Activated B cell treated with CpG ODN at 0.5 μM for 24 hours (primary cell): Measurements from ENCODE around the gene PLEKHG1. TPM values are rescaled to one million over a fixed set of nuclear protein-coding genes. Genes with fewer than 3 reads are reported as not detected.

Experiments used
- ATAC-seq: fragments of 200-7000 bp; cut with Tn5 transposase; one replicate; pipeline ENCODE4 v1.10.0; 2021; ENCODE audit warnings: low read depth, mild to moderate bottlenecking, moderate library complexity
- CTCF ChIA-PET: fragments of 350-600 bp; sonication (Branson Sonifier 250); formaldehyde crosslinking; loops from one replicate; lab custom pipeline; 2021; ENCODE audit warnings: antibody characterized with exemption; lab: Charles Lee
- POLR2A ChIA-PET: fragments of 350-600 bp; sonication (Branson Sonifier 250); formaldehyde crosslinking; loops from one replicate; lab custom pipeline; 2021; ENCODE audit warnings: antibody characterized with exemption; lab: Charles Lee
- DNase-seq: peaks from one replicate; pipeline ENCODE4 v3.0.0; 2022
- H3K27ac Mint-ChIP-seq: one replicate; pipeline ENCODE4 v1.8.0; 2020; ENCODE audit warnings: mixed read lengths
- H3K27me3 Mint-ChIP-seq: one replicate; pipeline ENCODE4 v1.8.0; 2021; ENCODE audit warnings: mixed read lengths
- H3K36me3 Mint-ChIP-seq: one replicate; pipeline ENCODE4 v1.8.0; 2021; ENCODE audit warnings: low read depth, mixed read lengths
- H3K4me1 Mint-ChIP-seq: one replicate; pipeline ENCODE4 v1.8.0; 2021; ENCODE audit warnings: mixed read lengths
- H3K4me3 Mint-ChIP-seq: one replicate; pipeline ENCODE4 v1.8.0; 2020; ENCODE audit warnings: mild to moderate bottlenecking, mixed read lengths
- H3K9me3 Mint-ChIP-seq: one replicate; pipeline ENCODE4 v1.8.0; 2020; ENCODE audit warnings: mixed read lengths
- CTCF ChIP-seq: fragments of 200-600 bp; IDR thresholded peaks from one replicate; pipeline ENCODE4 v1.8.0; 2022; ENCODE audit warnings: antibody characterized with exemption, mild to moderate bottlenecking
- intact Hi-C: fragments of 100-400 bp; cut with micrococcal nuclease; formaldehyde crosslinking; loops from one replicate; pipeline ENCODE4 v1.15.1; 2024
- total RNA-seq: library from RNA; stranded (reverse); gene quantifications from 2 replicates; pipeline ENCODE4 v1.2.3, GENCODE V29; 2022

PLEKHG1 gene
- total RNA-seq, 1 donor from 2014 or later: 219 TPM

GRCh38 chr6:150641398-150642139 is 41.9 kb downstream of the PLEKHG1 start:
- H3K27me3 Mint-ChIP-seq: no peaks in the 10 kb centered on the region
- intact Hi-C loops: loop anchor here (1.0 to 2.0 kb wide), 4 partner anchors 9 to 99 kb away; no protein-coding TSS in a partner anchor
- peak overlapping the region; percentile 91 for H3K27ac Mint-ChIP-seq
- DNase-seq (no peak), ATAC-seq (peak; percentile 49)
- peaks cover 52% of the 10 kb centered on the region for H3K36me3 Mint-ChIP-seq
- ChIA-PET POLR2A (interaction anchor here (0.6 to 14.1 kb wide), 10 partner anchors 8 to 645 kb away, joined by 3 to 445 read pairs (median 7); partner anchors contain the start of gene PLEKHG1), CTCF (interaction anchor here (0.6 to 1.2 kb wide), 3 partner anchors 9 to 223 kb away, joined by 3 to 4 read pairs (median 3); no protein-coding TSS in a partner anchor)
- H3K4me1 Mint-ChIP-seq: peaks cover 90% of the 10 kb centered on the region
- peak overlapping the region; percentile 77 for H3K4me3 Mint-ChIP-seq
- no peak for TF ChIP-seq CTCF
- no peaks in the 10 kb centered on the region for H3K9me3 Mint-ChIP-seq

- no peak for ATAC-seq
- ChIA-PET POLR2A (interaction anchor here (0.6 kb wide), 2 partner anchors 47 to 213 kb away, joined by 3 to 5 read pairs; no protein-coding TSS in a partner anchor), CTCF (no interaction called here)
- no peak for DNase-seq
- no peak for TF ChIP-seq CTCF
- Mint-ChIP-seq H3K4me3 (no peak overlapping the region), H3K4me1 (peaks cover 79% of the 10 kb centered on the region), H3K36me3 (peaks cover 40% of the 10 kb centered on the region), H3K27me3 (no peaks in the 10 kb centered on the region), H3K9me3 (no peaks in the 10 kb centered on the region), H3K27ac (no peak overlapping the region)
- intact Hi-C loops: loop anchor here (2.0 kb wide), 1 partner anchor 15 kb away; no protein-coding TSS in a partner anchor
These were observed 46.5 kb downstream of the PLEKHG1 start for GRCh38 chr6:150646228-150646627.

- Mint-ChIP-seq H3K9me3 (no peaks in the 10 kb centered on the region), H3K36me3 (peaks cover 42% of the 10 kb centered on the region), H3K4me1 (peaks cover 74% of the 10 kb centered on the region), H3K4me3 (no peak overlapping the region), H3K27me3 (no peaks in the 10 kb centered on the region), H3K27ac (peak overlapping the region; percentile 30)
- no peak for TF ChIP-seq CTCF
- ChIA-PET POLR2A (no interaction called here), CTCF (no interaction called here)
- intact Hi-C loops: loop anchor here (2.0 kb wide), 1 partner anchor 14 kb away; no protein-coding TSS in a partner anchor
- DNase-seq (no peak), ATAC-seq (no peak)
These were observed 47.4 kb downstream of the PLEKHG1 start for GRCh38 chr6:150647051-150647450.

Other genes with a start within 250 kb of the PLEKHG1 start
- gene IYD, start 230.9 kb upstream of the PLEKHG1 start, total RNA-seq: not detected in 2 replicates